Embryonic facial prominence (tissue), 1 donor: ENCODE results near the gene FNDC3A.
A peak's percentile ranks its signal among the peaks of the same experiment; 100 is the strongest.
"Not testable (repeated sequence)": the region's sequence is repeated elsewhere in the genome, so short reads cannot be mapped to it uniquely, and the experiment has no call there.

Experiments used
- DNase-seq: peaks from one replicate; pipeline ENCODE4 v3.0.0-alpha.2; 2016; ENCODE audit errors: extremely low spot score

FNDC3A gene

DNA sequence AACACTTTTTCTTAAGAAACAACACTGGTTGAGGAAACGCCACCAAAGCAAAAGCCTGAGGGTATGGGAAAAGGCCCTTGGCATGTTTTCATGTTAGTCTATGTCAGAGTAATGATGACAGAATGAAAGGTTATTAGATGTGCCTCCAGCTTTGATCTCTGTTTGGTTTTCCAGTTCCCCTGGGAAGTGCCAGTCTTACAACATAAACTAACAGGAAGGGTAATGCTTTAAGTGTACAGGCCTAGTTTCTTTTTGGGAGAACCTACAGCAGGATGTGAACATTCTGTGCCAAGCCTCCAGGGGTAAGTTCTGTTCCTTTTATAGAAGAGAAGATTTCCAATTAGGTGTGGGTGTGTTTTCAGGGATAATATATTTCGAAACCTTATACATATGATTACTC lies 121.7 kb downstream of the FNDC3A start:
- no peak for DNase-seq

DNA sequence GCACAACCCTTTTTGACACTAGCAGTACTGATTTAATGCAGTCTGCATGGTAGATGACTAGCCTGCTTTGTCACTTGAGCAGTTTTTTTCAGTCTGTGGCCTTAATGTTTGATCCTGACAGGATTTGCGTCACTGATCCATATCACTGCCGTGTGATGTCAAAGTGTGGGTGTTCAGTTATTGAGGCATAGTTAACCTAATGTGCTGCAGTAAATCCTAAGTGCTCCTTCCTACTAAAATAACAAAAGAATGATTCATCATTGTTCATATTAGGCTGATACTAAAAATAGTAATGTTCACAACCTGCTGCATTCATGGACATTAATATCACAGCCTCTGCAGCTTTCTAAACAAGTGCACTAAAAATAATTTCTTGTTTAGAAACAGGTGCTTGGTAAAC lies 122.5 kb downstream of the FNDC3A start:
- no peak for DNase-seq

GRCh38 chr13:49098771-49099512 lies 123.2 kb downstream of the FNDC3A start:
- no peak for DNase-seq

GRCh38 chr13:49099513-49099877 lies 123.8 kb downstream of the FNDC3A start:
- no peak for DNase-seq

GRCh38 chr13:49100637-49101570 lies 125.2 kb downstream of the FNDC3A start:
- DNase-seq: no peak

DNA sequence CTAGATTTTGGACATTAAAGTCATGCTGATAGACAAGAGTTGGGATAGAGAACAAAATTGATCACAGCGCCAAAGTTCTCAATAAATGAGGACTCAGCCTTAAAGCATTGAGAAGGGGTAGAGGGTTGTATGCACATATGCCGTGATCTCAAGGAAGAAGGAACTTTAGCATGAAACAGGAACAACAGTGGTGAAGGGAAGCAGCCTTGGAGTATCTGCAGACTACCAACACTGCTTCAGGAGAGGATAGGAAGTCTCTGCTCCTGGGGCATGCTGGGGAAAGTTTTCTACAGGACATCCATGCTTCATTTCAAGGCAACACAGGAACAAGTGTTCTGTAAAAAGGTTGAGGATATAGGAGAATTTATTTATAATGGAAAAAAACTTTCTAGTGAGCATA lies 132.5 kb downstream of the FNDC3A start:
- DNase-seq: no peak

DNA sequence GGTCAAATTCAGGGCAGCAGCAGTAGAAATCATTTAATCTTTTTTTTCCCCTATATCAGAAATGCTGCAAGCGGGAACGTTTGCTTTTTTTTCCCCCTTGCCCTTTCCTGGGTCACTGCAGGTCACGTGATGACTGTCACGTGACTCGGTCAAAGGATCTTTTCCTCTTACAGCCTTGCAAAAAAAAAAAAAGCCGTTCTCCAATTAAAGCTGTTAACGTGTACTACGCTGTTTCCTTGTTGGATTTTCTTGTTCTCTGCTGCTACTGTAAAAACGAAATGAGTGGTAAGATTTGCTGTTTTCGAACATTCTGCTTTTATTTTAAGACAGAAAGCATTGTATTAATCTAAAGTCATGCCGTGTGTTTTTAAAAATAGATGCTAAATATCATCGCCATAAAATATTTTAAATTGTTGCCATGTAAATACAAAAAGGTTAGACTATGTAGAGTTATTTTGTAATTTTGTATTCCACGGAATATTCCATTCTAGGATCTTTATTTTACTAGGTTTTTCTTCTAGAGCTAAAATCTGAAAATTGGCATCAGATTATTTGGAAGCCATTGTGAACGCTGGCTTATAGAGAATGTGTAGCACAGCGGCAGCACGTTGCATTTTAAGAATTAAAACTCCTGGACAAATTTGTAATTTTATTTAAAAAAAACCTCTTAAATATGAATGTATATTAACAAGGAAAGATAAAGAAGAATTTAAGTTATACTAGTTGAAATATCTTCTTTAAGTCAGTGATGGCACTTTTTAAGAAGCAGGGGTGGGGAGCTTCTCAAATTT lies 134.6 kb downstream of the FNDC3A start:
- peak; percentile 72 for DNase-seq

DNA sequence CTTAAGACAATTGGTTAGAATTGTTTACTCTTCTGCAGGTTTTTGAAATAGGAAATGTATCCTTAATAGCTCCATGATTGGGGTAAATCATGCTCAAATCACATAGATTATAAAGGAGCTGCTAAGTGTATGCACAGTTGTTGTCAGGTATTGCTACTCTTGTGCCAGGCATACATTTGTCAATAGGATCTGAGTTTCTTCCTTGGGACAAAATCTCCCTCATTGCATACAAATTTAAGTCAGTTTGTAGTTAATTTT lies 135.1 kb downstream of the FNDC3A start:
- no peak for DNase-seq

- DNase-seq: no peak
These were observed 137.2 kb downstream of the FNDC3A start for GRCh38 chr13:49112782-49113525.

- no peak for DNase-seq
These were observed 138.0 kb downstream of the FNDC3A start for GRCh38 chr13:49113526-49114286.

- no peak for DNase-seq
These were observed 141.2 kb downstream of the FNDC3A start for GRCh38 chr13:49116873-49117272.

DNA sequence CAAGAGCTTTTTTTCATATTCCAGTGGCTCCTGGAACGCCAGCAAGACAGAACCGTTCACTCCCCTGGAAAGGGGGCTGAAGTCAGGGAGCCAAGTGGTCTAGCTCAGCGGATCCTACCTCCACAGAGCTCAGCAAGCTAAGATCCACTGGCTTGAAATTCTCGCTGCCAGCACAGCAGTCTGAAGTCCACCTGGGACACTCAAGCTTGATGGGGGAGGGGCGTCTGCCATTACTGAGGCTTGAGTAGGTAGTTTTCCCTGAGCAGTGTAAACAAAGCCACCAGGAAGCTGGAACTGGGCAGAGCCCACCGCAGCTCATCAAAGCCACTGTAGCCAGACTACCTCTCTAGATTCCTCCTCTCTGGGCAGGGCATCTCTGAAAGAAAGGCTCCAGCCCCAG lies 142.7 kb downstream of the FNDC3A start:
- not testable (repeated sequence) for DNase-seq

- DNase-seq: no peak
These were observed 149.1 kb downstream of the FNDC3A start for GRCh38 chr13:49124693-49125304.

DNA sequence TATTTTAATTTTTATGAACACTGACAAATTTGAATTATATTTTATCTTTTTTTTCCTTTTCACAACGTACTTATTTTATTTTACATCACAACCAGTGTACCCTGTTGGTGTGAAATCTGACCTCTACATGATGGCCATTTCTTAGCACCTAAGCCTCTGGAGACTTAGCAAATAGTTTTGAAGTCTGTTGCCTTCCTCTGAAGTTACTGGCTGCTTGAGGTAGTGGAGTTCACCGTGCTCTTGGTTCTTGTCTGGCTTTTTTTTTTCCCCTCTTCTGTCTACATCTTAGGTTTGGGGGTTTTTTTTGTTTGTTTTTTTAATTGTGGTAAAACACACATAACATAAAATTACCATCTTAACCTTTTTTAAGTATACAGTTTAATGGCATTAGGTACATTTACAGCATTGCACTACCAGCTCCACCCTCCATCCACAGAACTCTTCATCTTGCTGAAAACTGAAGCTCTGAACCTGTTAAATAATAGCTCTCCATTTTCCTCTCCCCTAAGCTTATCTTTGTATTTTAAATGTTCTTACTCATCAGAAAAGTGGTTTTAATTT lies 150.3 kb downstream of the FNDC3A start:
- no peak for DNase-seq

DNA sequence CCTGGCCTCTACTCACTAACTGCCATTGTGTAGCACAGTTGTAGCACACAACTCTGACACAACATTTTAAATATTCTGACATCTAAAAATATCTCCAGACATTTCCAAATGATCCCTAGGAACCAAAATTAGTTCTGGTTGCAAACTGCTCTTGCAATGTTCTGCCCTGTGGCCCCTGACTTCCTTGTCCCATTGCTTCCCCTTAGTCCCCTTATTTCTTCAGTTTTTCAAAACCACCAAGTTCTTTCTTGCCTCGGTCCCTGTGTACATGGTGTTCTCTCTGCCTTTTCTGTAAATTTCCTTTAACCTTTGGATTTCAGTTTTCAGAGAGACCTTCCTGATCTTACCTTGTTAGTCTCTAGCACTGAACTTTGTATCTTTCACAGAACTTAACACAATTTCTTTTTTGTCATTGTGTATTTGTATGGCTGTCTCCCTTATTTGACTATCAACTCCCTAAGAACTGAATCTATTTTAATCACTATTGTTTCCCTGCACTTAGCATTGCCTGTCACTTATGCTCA lies 156.8 kb downstream of the FNDC3A start:
- DNase-seq: no peak

DNA sequence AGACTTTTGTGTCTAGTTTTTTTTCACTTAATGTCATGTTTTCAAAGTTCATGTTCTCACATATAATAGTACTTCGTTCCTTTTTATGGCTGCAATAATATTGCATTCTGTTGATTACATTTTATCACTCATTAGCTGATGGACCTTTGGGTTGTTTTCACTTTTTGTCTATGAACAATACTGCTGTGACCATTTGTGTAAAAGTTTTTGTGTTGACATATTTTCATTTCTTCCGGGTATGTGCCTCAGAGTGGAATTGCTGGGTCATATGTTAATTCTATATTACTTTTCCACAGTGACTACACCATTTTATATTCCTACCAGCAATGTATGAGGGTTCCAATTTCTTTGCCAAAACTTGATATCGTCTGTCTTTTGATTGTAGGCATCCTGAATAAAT lies 158.6 kb downstream of the FNDC3A start:
- DNase-seq: no peak

- not testable (repeated sequence) for DNase-seq
These were observed 161.5 kb downstream of the FNDC3A start for GRCh38 chr13:49137138-49137643.

DNA sequence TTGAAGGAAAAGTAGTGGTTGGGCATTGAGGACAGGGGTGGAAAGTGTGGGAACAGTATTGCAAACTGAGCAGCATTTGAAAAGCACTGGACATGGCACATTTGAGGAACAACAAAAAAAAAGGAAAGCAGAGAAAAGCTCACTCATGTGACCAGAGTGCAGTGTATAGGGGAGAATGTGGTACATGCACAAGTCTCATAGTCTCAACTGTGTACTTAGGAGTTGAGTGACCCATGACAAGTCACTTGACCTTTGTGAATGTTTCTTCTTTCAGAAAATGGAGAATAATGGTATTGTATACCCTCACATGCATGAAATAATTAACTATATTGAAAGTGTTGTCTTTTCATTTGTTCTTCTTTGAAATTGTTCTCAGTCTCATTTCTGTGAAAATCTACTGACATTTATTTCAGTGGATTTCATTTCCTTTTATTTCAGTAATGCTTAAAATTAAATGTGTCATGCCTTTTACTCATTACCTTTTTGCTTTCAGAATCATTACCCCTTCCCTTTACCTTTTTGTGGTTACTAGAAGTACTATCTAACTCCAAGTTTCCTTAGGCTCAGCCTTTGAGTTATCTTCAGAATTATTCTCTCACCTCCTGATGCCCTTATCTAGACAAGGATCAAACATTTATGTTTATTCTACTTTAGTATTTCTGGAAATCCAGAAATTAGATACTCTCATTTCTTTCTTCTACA lies 165.3 kb downstream of the FNDC3A start:
- DNase-seq: no peak

DNA sequence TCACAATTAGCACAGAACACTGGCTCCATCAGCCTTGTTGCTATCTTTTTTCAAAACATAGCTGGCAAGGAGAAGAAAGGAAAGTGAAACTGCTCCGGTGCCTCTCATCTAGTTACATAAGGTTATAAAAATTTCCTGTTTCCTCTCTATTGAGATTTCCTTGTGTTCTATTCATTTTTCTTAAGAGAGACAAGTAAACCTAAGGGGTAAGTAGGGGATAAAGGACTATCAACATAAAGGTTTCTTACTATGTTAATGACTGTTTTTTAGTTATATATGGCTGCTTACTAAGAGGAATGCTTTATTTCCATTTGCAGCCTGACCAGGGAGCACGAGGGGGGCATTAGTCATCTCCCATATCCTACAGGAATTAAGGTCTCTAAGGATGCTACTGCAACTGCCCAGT lies 171.2 kb downstream of the FNDC3A start:
- DNase-seq: no peak
